GM19468 (cell line): ENCODE measurements around the gene ARL14EPL.

ENCODE experiments used
- ATAC-seq: cut with Tn5 transposase; IDR thresholded peaks from one replicate; pipeline ENCODE4 v1.9.1; 2021; ENCODE audit warnings: mild to moderate bottlenecking, moderate library complexity, moderate number of reproducible peaks; ENCODE audit not compliant: unreplicated experiment; ENCODE audit errors: extremely low read depth

The ARL14EPL gene

DNA sequence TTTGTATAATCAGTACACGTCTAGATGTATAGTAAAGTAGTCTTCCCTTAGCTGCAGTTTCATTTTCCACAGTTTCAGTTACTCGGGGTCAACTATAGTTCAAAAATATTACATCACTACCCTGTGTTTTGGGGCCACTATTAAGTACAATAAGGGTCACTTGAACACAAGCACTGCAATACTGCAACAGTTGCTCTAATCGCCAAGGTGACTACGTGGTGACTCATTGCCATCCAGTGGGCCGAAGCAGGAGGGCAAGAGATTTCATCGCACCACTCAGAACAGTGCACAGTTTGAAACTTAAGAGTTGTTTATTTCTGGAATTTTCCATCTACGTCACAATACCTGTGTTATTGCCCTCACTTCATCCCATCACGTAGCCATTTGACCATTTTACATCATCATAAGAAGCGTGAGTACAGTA, at the start of gene ARL14EPL:
TSS of gene ARL14EPL (plus strand) at position 379 of the 424 bp plus-strand sequence. CDS start 18,994 bp downstream, outside the sequence.
- peak; percentile 50 for ATAC-seq

DNA sequence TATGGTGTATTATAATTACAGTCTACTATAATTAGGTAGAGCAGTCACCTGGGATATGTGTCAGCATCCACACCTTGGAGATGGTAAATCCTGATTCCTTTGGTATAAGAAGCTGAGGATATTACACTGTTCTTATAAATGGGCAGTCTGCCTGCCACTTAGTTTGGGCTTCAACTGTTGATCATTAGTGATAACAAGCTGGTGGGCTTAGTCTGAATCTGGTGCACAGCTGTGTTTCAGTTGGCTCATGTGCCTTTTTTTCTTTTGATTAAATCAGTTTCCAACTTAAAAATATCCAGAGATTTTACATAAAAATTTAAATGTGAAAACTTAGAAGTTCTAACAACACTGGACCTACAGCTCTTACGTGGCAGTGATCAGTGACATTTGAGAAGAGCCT, 48.8 kb upstream of the ARL14EPL start:
- ATAC-seq, result no peak

DNA sequence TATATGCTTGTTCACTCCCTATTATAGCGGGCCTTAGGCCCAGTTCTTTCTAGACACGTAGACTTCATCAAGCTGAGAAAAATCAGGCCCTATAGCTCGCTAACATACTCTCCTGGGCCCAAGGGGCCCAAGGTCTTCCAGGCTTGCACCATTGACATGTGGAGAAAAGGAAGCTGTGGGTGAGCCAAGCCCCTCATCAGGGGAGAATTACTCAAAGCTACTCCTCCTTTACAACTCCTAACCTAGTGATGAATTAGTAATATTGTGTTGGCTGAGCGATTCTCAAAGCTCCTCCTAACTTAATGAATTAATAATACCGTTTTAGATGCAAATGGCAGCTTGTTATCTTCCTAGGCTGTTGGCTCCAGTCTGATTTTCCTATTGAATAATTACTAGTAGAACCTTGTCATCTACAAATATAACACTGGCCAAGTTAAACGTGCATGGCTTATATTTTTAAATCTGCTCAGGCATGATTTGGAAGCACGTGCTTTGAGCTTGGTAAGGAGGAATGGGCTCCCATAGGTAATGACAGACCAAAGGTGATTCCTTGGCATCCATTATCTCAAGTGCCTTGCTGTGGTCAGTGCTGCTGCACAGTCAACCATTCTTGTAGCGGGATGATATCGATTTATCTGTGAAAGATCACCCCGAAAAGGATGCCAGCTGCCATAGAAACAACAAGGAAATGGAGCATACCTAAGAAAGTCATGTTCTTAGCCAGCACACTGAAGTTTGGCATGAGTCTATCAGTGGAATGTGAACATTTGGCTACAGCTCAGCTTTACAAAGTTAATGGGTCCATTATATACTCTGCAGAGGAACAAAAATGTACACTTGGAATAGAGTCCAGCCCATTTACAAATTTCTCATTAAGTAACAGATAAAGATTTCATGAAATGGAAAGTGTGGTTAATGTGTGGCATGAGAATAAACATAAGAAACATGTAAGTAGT, 46.2 kb upstream of the ARL14EPL start:
- ATAC-seq, result no peak

DNA sequence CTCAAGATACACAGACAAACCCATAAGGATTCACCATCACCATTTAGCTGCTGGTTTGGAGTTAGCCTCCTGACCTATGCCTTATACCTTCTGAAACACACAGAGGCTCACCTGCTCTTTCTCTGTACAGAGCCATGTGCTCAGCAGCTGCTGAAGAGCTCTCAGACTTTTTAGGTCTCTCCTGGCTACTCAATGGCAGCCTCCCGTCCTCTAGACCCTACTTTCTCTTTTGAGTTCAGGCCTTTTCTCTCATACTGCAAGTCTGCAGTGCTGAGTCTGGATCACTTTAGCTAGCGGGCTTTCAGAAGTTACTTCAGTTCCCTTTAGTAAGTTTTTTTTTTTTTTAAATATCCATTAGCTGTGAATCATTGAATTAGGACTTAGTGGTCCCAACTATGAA, 44.3 kb upstream of the ARL14EPL start:
- no peak for ATAC-seq

DNA sequence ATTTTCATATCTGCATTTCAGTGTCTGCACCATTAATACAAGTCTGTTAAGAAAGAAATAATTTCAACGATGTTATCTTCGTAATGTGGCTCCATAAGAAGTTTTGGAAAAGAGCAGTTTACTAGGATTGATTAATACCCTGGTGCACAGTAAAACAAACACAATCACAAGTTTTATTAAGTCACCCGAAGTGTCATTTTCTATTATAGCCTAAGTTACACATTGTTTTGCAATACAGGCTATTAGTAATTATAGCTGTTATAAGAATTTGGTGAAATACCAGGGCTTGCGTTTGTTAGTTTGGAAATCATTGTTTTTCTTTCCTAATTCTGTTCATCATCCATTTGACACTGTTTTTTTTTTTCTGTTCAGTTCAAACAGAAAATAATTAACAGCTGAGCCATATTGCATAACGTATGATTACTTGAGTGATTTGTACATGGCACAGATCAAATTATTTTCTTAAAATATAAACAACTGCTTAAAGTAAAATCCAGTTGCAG, 39.4 kb upstream of the ARL14EPL start:
- no peak for ATAC-seq

DNA sequence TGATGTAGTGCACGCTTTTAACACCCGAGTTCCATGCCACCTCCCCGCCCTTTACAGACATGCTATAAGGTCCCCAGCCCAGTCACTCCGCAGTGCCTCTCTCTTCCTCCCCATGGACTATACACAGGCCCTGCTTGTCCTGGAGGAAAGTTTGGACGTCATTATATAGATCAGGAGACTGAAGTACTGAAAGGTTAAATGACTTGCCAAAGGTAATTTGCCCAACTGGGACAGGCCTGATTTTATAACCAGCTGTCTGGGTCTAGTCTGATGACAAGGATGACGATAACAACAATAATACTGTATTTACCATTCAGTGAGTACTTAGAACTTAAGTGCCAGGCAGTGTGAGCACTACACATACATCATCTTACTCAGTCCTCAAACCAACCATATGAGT, 36.9 kb upstream of the ARL14EPL start:
- ATAC-seq, result no peak

DNA sequence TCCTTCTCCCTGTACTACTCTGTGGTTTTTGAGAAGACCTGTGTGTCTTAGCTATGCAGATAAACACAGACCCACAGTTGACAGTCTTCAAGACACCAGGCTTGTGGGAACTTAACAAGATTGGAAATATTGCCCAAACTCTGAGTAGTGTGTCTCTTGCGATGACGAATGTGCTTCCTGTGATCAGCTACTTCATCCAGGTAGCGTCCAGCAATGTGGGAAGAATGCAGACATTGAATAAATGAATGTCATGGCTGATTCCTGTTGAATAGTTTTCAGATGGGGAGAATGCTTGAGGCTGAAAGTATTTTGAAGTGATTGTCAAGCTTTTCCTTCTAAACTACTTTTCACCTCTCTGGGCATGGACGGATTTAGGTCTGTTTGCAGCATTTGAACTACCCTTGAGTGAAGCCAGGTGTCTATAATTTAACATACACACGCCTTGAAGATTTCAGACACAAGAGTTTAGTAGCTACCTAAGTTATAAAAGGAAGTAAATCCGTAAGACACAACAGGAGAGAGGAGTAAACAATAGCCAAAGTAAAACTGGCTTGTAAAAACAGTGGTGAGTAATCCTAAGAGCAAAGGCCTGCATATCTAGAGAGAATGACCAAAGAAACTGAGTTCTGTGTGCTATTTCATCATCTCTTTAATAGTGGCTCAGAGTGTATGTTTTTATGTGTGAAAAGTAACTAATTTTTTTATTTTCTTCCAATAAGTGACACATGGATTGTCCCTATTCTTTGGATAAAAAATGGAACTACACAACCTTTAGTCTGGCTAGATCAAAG, 30.0 kb upstream of the ARL14EPL start:
- ATAC-seq, result no peak

DNA sequence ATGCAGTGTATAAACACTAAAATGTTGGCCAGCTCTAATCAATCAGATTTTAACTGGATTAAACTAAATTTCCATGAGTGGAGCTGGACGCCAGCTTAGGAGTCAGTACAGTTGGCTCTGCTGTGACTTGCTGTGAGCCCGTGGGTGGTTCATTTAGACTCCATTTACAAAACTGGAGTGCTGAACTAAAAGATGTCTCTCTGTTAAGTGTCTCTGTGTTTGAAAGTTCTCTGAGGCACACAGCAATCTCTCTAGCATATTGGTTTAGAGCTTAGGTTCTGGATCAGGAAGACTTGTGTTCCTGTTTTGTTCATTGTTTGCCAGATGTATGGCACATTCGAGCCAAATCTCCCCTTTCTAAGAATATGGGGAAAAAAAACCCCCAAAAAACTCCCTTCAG, 28.0 kb upstream of the ARL14EPL start:
- no peak for ATAC-seq

DNA sequence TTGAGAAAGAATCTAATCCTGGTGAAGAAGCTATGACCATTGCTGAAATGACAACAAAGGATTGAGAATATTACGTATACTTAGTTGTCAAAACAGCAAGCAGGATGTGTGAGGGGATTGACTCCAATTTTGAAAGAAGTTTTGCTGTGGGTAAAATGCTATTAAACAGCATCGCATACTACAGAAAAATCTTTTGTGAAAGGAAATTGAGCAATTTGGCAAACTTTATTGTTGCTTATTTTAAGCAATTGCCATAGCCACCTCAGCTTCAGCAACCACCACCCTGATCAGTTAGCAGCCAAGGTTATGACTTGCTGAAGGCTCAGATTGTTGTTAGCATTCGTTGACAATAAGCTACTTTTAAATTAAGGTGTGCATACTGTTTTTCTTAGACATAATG, 22.5 kb upstream of the ARL14EPL start:
- ATAC-seq, result no peak

DNA sequence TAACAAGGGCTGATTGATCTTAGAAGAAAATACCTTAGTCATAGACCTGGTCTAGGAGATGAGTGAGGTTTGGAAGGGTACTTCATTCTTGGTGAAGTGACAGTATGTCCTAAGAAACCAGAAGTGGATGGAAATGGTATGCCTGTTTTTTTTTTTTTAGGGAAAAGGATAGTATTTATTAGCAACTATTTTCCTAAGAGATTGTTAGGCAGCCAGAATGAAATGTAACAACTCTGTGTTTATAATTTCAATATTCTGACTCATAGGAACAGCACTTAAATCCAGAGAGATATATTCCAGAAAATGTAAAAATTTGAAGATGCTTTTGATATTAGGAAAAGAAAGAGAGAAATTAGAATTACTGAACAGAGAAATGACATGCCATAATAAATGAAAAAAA, 21.2 kb upstream of the ARL14EPL start:
- no peak for ATAC-seq

DNA sequence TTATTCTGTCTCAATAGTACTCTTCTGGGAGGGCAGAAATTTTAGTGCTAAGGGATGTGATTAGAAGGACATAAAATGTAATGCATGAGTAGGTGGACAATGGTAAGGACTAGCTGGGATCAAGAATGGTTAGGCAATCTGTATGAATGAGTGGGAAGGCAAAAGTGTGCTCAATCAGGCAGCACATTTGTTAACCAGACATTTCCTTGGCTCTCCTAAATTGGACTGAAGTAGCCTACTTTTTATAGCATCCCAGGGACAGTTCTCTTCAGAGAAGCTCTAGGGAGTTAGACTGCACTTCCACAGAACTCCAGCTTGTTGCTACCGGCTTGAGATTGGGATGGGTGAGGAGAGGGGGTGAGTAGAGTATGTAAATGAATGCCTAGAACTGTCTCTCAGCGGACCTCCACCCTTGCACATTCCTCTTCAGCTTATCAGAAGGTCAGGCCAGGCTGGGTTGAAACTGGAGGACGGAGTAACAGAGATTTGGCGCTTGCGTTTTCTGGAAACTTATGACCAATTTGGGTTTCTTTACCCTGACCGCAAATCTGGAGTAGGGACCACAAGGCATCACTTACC, 19.0 kb upstream of the ARL14EPL start:
- no peak for ATAC-seq

DNA sequence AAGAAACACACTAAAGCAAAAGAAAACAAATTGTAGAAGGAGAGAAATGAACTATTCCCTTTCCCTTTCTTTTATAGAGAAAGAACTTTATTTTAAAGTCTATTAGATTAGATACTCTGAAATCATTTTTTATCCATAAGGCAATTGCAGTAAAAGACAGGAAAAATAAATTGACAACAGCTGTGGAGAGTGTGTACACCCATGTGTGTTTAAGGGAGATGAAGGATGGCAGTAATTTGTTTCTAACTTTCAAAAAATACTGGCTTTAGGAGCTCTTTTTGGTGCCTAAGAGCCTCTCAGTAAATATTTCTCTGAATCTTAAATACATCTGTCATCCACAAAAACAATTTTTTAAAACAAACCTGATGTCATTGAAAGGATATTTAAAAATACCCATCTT, 18.3 kb upstream of the ARL14EPL start:
- no peak for ATAC-seq

DNA sequence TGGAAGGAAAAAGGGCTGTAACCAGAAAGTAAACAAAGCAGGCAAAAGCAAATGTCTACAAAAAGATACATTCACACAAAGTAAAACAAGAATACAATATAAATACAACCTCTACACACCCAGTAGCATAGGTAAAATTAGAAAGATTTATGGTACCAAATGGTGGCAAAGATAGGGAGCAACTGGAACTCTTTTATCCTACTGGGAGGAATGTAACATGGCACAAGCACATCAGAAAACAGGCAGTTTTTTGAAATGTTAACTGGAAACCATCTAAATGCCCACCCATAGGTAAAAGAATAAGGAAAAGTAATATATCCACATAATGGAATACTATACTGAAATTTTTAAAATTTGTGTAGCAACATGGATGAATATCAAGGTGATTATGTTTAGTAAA, 8.7 kb upstream of the ARL14EPL start:
- no peak for ATAC-seq

DNA sequence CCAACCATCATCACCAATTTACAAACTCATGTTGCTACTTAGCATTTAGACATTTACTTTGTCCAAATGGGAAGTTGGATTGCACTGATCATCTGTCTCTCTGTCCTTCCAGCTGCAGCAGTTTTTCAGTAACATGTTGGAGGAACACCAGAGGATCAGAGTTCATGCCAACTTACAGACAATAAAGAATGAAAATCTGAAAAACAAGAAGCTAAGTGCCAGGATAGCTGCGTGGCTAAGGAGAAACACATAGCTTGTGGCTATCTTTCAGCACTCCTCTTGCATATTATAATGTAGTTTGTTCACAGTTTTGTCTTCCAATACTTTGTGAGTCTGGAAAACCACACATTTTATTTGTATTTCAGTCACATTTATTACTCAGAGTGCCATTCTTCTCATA, 6.4 kb upstream of the ARL14EPL start:
- no peak for ATAC-seq

DNA sequence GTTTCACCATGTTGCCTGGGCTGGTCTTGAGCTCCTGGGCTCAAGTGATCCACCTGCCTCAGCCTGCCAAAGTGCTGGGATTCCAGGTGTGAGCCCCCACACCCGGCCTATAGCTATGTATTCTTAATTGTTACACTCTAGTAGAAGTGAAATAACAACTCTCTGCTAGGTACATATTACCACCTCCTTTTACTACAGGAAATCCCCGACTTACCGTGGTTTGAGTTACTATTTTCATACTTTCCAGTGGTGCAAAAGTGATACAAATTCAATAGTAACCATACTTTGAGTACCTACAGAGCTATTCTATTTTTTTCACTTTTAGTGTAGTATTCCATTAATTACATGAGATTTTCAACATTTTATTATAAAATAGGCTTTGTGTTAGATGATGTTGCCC, 719 bp downstream of the ARL14EPL start:
- ATAC-seq, result no peak

DNA sequence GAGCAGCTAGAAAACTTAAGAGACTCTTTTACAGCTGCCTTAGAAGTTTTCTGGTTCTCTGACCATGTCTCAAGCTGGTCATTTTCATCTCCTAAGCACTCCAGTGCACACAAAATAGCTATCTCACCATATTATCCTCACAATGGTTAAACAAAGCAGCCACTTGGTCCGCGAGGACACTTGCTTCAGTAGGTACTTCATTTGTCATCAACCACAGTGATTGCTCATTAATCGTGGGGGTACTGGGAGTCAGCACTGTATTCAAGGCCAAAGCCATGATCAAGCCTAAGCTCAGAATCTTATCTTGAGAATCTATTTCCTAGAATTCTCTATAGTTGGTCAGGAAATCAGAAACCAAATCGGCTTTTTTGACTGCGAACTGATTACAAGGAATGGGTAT, 2.9 kb downstream of the ARL14EPL start:
- no peak for ATAC-seq

DNA sequence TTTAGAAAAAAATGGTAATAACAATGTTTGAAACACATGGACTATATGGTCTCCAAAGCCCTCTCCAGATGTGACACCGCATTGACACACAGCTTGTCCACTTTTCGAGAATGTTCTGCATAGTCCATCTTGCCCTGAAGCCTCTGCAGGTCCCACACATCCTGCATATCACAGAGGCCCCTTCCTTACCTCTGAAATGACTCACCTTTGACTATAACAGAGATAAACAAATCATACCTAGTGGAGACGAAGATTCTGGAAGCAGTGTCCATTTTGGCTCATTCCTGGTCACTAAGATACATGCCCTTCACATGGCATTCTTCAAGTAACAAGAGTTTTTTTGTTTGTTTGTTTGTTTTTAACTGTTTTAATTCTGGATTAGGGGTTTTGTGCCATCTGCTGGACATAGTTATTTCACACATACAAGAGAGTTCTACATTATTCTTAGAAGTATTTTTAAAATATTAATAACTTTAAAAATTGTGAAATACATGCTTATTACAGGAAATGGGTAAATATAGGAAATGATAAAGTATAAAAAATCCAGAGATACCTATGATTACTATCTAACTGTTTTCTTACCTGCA, 5.1 kb downstream of the ARL14EPL start:
- ATAC-seq, result no peak

DNA sequence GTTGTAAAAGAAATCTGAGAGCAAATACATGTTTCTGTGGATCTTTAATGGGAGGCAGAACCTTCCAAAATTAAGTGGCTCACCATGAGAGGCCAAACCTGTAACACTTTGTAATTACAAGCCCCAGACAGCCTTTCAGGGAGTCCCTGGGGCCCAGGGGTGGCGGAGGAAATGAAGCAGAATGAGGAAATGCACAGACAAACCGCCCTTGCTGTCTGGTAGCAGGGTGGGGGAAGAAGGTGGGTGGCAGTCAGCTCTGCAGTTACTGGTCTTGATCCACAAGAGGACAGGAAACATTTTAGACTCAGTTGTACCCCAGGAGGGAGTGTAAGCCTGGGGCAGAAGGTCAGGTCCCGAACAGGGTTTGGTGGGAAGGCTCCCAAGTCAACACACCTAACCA, 6.5 kb downstream of the ARL14EPL start:
- ATAC-seq, result no peak

DNA sequence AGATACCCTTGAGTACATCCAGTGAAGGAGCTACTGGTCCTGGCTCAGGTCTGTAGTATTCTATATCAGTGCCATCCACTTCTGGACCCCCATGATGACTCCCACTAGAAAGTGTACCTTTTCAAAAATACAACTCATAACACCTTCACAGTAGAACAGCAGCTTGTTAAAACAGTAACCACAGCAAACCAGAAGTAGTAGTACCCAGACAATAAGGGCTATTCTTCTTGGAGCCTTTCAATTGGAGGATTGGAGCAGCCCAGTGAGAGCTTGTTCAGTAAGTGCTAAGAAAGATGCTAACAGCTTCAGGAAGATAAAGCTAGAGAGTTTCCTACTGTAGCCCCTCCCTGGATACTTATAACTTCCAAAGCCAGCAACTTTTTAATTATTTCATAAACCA, 10.1 kb downstream of the ARL14EPL start:
- ATAC-seq, result no peak

DNA sequence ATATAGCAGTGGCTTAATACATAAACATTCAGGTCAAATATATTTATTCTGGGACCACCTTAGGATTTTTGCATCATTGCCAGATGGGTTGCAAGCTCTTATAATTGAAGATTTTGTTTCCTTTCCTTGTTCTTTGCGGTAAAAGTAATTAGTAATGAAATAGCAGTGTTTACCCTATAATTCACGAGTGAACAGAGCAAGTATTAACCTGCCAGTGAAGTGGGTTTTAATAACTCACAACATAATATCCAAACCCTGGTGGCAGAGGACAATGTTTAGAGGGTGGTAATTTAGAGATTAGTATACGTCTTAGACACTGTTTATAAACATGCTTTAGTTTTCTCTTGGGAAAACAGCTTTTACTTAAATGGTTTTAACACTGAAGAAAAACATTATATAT, 11.8 kb downstream of the ARL14EPL start:
- no peak for ATAC-seq
